HEK293 (cell line): ENCODE results near the gene LAMTOR2.

Source experiments
- CTCF ChIA-PET: fragments of 350-600 bp; formaldehyde crosslinking; extraction: SDS; loops from one replicate; lab custom pipeline; 2021; ENCODE audit warnings: antibody characterized with exemption; lab: Yijun Ruan, JAX
- POLR2A ChIA-PET: fragments of 300-600 bp; formaldehyde crosslinking; extraction: SDS; loops from one replicate; lab custom pipeline; 2020; ENCODE audit warnings: antibody characterized with exemption, inconsistent platforms; lab: Yijun Ruan, JAX
- H3K27ac ChIP-seq: fragments of 200-500 bp; sonication (Bioruptor generic); 2 replicates; pipeline ENCODE4 v1.5.1; 2014; ENCODE audit warnings: low read depth, low read length, control low read depth, inconsistent platforms; ENCODE audit errors: extremely low read depth
- H3K36me3 ChIP-seq, 2 experiments: fragments of 200-500 bp in 1 of 2; sonication (Bioruptor generic) in 1 of 2; 1 replicate in 1 of 2; 2 replicates in 1 of 2; pipeline ENCODE4 v1.5.1; 2014 to 2017; ENCODE audit warnings: inconsistent platforms in 2 of 2, low read length in 2 of 2; ENCODE audit not compliant: control insufficient read depth in 2 of 2, insufficient read depth in 1 of 2
- H3K4me1 ChIP-seq: fragments of 200-500 bp; sonication (Bioruptor generic); 2 replicates; pipeline ENCODE4 v1.5.1; 2014; ENCODE audit warnings: mild to moderate bottlenecking, low read length, inconsistent platforms; ENCODE audit not compliant: control insufficient read depth, insufficient read depth
- H3K4me3 ChIP-seq: 2 replicates; pipeline ENCODE4 v1.5.1; 2011; ENCODE audit warnings: low read depth, mild to moderate bottlenecking, control low read depth, low read length, moderate library complexity
- H3K9me3 ChIP-seq: fragments of 200-500 bp; sonication (Bioruptor generic); 2 replicates; pipeline ENCODE4 v1.5.1; 2014; ENCODE audit warnings: low read depth, low read length, inconsistent platforms; ENCODE audit not compliant: control insufficient read depth, insufficient read depth
- CTCF ChIP-seq: fragments of 450-650 bp; formaldehyde crosslinking; IDR thresholded peaks from 2 replicates; pipeline ENCODE4 v1.5.1; 2016; ENCODE audit warnings: missing biosample characterization, missing genetic modification characterization
- GLIS2 ChIP-seq: fragments of 450-650 bp; formaldehyde crosslinking; IDR thresholded peaks from 2 replicates; pipeline ENCODE4 v1.5.1; 2016; ENCODE audit warnings: missing biosample characterization, missing genetic modification characterization
- KLF17 ChIP-seq: fragments of 450-650 bp; formaldehyde crosslinking; IDR thresholded peaks from 2 replicates; pipeline ENCODE4 v1.5.1; 2016; ENCODE audit warnings: missing biosample characterization, missing genetic modification characterization
- SP2 ChIP-seq: fragments of 450-650 bp; formaldehyde crosslinking; IDR thresholded peaks from 2 replicates; pipeline ENCODE4 v1.5.1; 2016; ENCODE audit warnings: missing biosample characterization, missing genetic modification characterization
- SP3 ChIP-seq: fragments of 450-650 bp; formaldehyde crosslinking; IDR thresholded peaks from 2 replicates; pipeline ENCODE4 v1.5.1; 2016; ENCODE audit warnings: missing biosample characterization, missing genetic modification characterization
- ZBTB26 ChIP-seq: fragments of 450-650 bp; formaldehyde crosslinking; optimal IDR thresholded peaks from 2 replicates; pipeline ENCODE3; 2016; ENCODE audit warnings: missing biosample characterization, mild to moderate bottlenecking, missing genetic modification characterization
- ZNF121 ChIP-seq: fragments of 450-650 bp; formaldehyde crosslinking; IDR thresholded peaks from 2 replicates; pipeline ENCODE4 v1.5.1; 2016; ENCODE audit warnings: missing biosample characterization, missing genetic modification characterization
- ZNF335 ChIP-seq: fragments of 450-650 bp; formaldehyde crosslinking; conservative IDR thresholded peaks from 2 replicates; pipeline ENCODE4 v1.5.1; 2016; ENCODE audit warnings: missing biosample characterization, missing genetic modification characterization
- ZNF391 ChIP-seq: fragments of 450-650 bp; formaldehyde crosslinking; IDR thresholded peaks from 2 replicates; pipeline ENCODE4 v1.5.1; 2016; ENCODE audit warnings: low read depth, missing biosample characterization, missing genetic modification characterization, borderline replicate concordance
- ZNF510 ChIP-seq: fragments of 450-650 bp; formaldehyde crosslinking; IDR thresholded peaks from 2 replicates; pipeline ENCODE4 v1.5.1; 2018; ENCODE audit warnings: mild to moderate bottlenecking, missing genetic modification characterization, missing biosample characterization; ENCODE audit not compliant: insufficient replicate concordance
- ZNF629 ChIP-seq: fragments of 450-650 bp; formaldehyde crosslinking; IDR thresholded peaks from 2 replicates; pipeline ENCODE4 v1.5.1; 2017; ENCODE audit warnings: missing biosample characterization, missing genetic modification characterization
- ZNF776 ChIP-seq: fragments of 450-650 bp; formaldehyde crosslinking; IDR thresholded peaks from 2 replicates; pipeline ENCODE4 v1.5.0; 2017; ENCODE audit warnings: missing biosample characterization, missing genetic modification characterization, borderline replicate concordance
- ZSCAN5A ChIP-seq: fragments of 450-650 bp; formaldehyde crosslinking; IDR thresholded peaks from 2 replicates; pipeline ENCODE4 v1.5.1; 2016; ENCODE audit warnings: missing biosample characterization, missing genetic modification characterization
- TF ChIP-seq, protein P1 (sequence below): fragments of 450-650 bp; formaldehyde crosslinking; conservative IDR thresholded peaks from 2 replicates; pipeline ENCODE4 v1.5.1; 2016; ENCODE audit warnings: low read depth, missing biosample characterization, missing genetic modification characterization
- TF ChIP-seq, protein P2 (sequence below): fragments of 450-650 bp; formaldehyde crosslinking; IDR thresholded peaks from 2 replicates; pipeline ENCODE4 v1.5.1; 2016; ENCODE audit warnings: missing biosample characterization, missing genetic modification characterization
- TF ChIP-seq, protein P3 (sequence below): fragments of 450-650 bp; formaldehyde crosslinking; IDR thresholded peaks from 2 replicates; pipeline ENCODE4 v1.5.1; 2016; ENCODE audit warnings: missing biosample characterization, missing genetic modification characterization

LAMTOR2 gene

DNA sequence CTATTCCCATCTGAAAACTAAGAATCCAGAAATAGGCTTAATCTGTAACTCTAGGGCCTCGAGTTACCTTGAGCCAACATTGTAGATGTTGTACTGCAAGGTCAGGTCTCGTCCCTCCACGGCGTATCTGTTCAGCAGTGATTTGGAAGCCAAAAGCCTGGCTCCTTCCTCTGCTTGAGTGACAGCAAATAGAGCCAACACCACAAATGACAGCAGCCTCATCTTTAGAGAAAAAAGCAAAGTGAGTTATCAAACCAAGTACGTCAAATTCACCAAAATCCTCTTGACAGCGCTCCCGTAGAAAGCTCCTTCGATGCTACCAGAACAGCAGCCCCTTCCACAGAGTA, 34.7 kb upstream of the LAMTOR2 start (continued):
- TF ChIP-seq ZNF121 (tag by site-specific recombination): no peak
- TF ChIP-seq KLF17 (tag by site-specific recombination): no peak
- TF ChIP-seq ZNF510 (tag by site-specific recombination): no peak
- no peak for TF ChIP-seq ZNF776 (tag by site-specific recombination)
- TF ChIP-seq, protein P1, sequence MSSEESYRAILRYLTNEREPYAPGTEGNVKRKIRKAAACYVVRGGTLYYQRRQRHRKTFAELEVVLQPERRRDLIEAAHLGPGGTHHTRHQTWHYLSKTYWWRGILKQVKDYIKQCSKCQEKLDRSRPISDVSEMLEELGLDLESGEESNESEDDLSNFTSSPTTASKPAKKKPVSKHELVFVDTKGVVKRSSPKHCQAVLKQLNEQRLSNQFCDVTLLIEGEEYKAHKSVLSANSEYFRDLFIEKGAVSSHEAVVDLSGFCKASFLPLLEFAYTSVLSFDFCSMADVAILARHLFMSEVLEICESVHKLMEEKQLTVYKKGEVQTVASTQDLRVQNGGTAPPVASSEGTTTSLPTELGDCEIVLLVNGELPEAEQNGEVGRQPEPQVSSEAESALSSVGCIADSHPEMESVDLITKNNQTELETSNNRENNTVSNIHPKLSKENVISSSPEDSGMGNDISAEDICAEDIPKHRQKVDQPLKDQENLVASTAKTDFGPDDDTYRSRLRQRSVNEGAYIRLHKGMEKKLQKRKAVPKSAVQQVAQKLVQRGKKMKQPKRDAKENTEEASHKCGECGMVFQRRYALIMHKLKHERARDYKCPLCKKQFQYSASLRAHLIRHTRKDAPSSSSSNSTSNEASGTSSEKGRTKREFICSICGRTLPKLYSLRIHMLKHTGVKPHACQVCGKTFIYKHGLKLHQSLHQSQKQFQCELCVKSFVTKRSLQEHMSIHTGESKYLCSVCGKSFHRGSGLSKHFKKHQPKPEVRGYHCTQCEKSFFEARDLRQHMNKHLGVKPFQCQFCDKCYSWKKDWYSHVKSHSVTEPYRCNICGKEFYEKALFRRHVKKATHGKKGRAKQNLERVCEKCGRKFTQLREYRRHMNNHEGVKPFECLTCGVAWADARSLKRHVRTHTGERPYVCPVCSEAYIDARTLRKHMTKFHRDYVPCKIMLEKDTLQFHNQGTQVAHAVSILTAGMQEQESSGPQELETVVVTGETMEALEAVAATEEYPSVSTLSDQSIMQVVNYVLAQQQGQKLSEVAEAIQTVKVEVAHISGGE (tag by site-specific recombination): no peak
- no peak for TF ChIP-seq ZNF391 (tag by site-specific recombination)
- no peak for TF ChIP-seq SP3 (tag by site-specific recombination)

DNA sequence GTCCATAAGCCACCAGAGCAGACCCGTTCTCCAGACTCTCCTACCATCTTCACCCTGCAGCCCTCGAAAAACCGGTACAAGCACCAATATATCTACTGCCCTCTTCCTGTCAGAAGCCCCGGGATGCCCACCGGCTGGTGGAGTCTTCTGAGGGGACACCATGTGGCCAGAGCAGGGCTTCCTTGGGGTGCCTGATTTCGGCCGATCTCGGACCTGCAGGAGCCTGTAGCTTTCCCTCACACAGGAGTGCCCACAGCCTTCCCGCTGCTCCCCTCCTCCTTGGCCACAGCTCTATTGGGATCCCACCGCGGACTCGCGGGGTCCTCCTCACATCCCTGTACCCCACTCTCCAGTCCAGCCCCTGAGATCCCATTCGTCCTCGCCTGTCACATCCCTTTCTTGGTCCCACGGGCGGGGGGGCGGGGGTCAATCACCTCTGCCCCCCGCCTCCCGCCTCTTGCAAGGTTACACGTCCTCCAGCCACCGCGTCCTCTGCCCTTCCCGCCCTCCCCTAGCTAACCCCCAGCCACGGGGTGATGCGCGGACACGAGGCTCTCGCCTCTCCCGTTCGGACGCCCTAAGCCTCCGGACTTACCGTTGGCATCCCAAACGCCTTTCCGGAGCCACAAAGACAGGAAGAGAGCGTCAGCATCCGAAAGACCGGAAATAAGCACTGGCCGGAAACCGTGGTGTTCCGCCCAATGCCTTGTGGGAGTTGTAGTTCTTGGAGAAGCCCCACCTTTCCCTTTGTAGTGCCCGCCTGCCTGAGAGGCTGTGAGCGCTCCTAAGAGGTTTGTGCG, 34.1 kb upstream of the LAMTOR2 start, which contains the start of gene SSR2:
SSR2 (minus strand) TSS at position 659 of the 800 bp plus-strand sequence. CDS start 784 bp downstream, outside the sequence.
- POLR2A ChIA-PET: interaction anchor here (0.5 to 0.6 kb wide), 2 partner anchors 12 to 19 kb away, joined by 3 to 4 read pairs; no protein-coding TSS in a partner anchor
- TF ChIP-seq ZNF335 (tag by site-specific recombination) (peak; percentile 90), ZNF629 (0 out of 2 replicates have a peak, but pooled peaks have one; percentile 41), GLIS2 (tag by site-specific recombination) (peak; percentile 28; the same call in 1 of the 2 replicates), ZBTB26 (tag by site-specific recombination) (peak; percentile 18), SP2 (tag by site-specific recombination) (peak; percentile 84), SP3 (tag by site-specific recombination) (peak; percentile 71), ZSCAN5A (no peak), CTCF (tag by site-specific recombination) (peak; percentile 78; the same call in 1 of the 2 replicates)
- TF ChIP-seq, protein P2, sequence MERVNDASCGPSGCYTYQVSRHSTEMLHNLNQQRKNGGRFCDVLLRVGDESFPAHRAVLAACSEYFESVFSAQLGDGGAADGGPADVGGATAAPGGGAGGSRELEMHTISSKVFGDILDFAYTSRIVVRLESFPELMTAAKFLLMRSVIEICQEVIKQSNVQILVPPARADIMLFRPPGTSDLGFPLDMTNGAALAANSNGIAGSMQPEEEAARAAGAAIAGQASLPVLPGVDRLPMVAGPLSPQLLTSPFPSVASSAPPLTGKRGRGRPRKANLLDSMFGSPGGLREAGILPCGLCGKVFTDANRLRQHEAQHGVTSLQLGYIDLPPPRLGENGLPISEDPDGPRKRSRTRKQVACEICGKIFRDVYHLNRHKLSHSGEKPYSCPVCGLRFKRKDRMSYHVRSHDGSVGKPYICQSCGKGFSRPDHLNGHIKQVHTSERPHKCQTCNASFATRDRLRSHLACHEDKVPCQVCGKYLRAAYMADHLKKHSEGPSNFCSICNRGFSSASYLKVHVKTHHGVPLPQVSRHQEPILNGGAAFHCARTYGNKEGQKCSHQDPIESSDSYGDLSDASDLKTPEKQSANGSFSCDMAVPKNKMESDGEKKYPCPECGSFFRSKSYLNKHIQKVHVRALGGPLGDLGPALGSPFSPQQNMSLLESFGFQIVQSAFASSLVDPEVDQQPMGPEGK (tag by site-specific recombination): peak; percentile 55; the same call in 1 of the 2 replicates
- TF ChIP-seq, protein P1 (tag by site-specific recombination): peak; percentile 90
- TF ChIP-seq, protein P3, sequence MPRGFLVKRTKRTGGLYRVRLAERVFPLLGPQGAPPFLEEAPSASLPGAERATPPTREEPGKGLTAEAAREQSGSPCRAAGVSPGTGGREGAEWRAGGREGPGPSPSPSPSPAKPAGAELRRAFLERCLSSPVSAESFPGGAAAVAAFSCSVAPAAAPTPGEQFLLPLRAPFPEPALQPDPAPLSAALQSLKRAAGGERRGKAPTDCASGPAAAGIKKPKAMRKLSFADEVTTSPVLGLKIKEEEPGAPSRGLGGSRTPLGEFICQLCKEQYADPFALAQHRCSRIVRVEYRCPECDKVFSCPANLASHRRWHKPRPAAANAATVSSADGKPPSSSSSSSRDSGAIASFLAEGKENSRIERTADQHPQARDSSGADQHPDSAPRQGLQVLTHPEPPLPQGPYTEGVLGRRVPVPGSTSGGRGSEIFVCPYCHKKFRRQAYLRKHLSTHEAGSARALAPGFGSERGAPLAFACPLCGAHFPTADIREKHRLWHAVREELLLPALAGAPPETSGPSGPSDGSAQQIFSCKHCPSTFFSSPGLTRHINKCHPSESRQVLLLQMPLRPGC (tag by site-specific recombination): no peak

More for the DNA sequence above, 34.1 kb upstream of the LAMTOR2 start, which contains the start of gene SSR2:
- Histone ChIP-seq H3K27ac (peak within 1 kb of the TSS; percentile 4; the same call in 1 of the 2 replicates), H3K9me3 (no peaks in the 10 kb centered on the region), H3K4me3 (peak within 1 kb of the TSS; percentile 85), H3K4me1 (no peaks in the 10 kb centered on the region), H3K36me3 (peaks cover 34 to 43% of the 10 kb centered on the region in 2 experiments)
- CTCF ChIA-PET: interaction anchor here (0.6 to 1.6 kb wide), 3 partner anchors 44 to 109 kb away, joined by 3 to 4 read pairs (median 4); no protein-coding TSS in a partner anchor
